Measurements from ENCODE around the gene ANG.

DNA sequence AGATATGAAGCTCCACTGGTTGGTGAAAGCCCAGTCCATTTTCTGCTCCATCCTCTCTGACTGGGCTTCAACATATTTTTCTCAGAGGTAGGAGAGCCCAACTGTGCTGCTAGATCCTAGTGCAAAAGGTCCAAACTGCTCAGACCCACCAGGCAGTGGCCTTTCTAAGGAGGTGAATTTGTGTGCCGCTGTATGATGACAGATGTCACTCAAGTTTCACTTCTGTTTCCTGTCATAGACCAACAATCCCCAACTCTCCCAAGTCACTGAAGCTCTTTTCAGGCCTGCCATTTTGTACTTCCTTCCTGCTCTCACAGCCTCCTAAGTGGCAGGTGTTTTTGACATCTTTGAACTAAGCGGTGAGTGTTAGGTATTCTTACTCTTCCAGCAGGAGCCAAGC, 20.6 kb upstream of the ANG start:
- TF ChIP-seq, protein P1, sequence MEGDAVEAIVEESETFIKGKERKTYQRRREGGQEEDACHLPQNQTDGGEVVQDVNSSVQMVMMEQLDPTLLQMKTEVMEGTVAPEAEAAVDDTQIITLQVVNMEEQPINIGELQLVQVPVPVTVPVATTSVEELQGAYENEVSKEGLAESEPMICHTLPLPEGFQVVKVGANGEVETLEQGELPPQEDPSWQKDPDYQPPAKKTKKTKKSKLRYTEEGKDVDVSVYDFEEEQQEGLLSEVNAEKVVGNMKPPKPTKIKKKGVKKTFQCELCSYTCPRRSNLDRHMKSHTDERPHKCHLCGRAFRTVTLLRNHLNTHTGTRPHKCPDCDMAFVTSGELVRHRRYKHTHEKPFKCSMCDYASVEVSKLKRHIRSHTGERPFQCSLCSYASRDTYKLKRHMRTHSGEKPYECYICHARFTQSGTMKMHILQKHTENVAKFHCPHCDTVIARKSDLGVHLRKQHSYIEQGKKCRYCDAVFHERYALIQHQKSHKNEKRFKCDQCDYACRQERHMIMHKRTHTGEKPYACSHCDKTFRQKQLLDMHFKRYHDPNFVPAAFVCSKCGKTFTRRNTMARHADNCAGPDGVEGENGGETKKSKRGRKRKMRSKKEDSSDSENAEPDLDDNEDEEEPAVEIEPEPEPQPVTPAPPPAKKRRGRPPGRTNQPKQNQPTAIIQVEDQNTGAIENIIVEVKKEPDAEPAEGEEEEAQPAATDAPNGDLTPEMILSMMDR (IDR thresholded peaks at IDR 0.05), result no peak
- TF ChIP-seq POLR2A (IDR thresholded peaks at IDR 0.05), result no peak
- no peak for TF ChIP-seq EP300 (IDR thresholded peaks at IDR 0.05)
